Endothelial cell of umbilical vein (primary cell): ENCODE results near the gene VCAN. TPM values are rescaled to one million over a fixed set of nuclear protein-coding genes. Genes with fewer than 3 reads are reported as not detected.

Experiments used
- BruUV-seq: library from RNA; stranded (reverse); fragments of 400-500 nt; replicated peaks from 2 replicates; lab custom pipeline; 2021; lab: Mats Ljungman, UMichigan
- CTCF ChIA-PET: fragments of 300-600, 350-600 bp; sonication (Branson Sonifier 250); formaldehyde crosslinking; loops from one replicate; lab custom pipeline; 2021; ENCODE audit warnings: antibody characterized with exemption, inconsistent platforms; lab: Charles Lee
- POLR2A ChIA-PET: fragments of 300-600, 350-600 bp; sonication (Branson Sonifier 250); formaldehyde crosslinking; loops from one replicate; lab custom pipeline; 2021; ENCODE audit warnings: antibody characterized with exemption, inconsistent platforms; lab: Charles Lee
- DNase-seq: peaks from one replicate; pipeline ENCODE4 v3.0.0-alpha.2; 2011; ENCODE audit warnings: low read depth, low spot score
- FAIRE-seq: peaks from 2 replicates; lab custom pipeline; 2011; peaks lifted over from hg19 to GRCh38; lab: Jason Lieb, UNC
- H2AFZ ChIP-seq: 2 replicates; pipeline ENCODE4 v1.6.0; 2012; ENCODE audit warnings: low read depth, low read length, control low read depth, inconsistent platforms
- H3K27ac ChIP-seq: 2 replicates; pipeline ENCODE4 v1.5.1; 2011; ENCODE audit warnings: low read depth, mild to moderate bottlenecking, control low read depth, low read length, moderate library complexity; ENCODE audit not compliant: insufficient read depth
- H3K27me3 ChIP-seq, 2 experiments: 2 replicates each; pipeline versions ENCODE4 v1.6.0 to v1.6.1; 2011; ENCODE audit warnings: low read length in 2 of 2, mixed read lengths in 1 of 2; ENCODE audit not compliant: control insufficient read depth in 2 of 2, insufficient read depth in 2 of 2
- H3K36me3 ChIP-seq, 2 experiments: 2 replicates in 1 of 2; 3 replicates in 1 of 2; pipeline ENCODE4 v1.5.1; 2011; ENCODE audit warnings: low read length in 2 of 2, mild to moderate bottlenecking in 1 of 2, moderate library complexity in 1 of 2; ENCODE audit not compliant: control insufficient read depth in 2 of 2, insufficient read depth in 2 of 2; ENCODE audit errors: extremely low read depth in 1 of 2
- H3K4me1 ChIP-seq: 3 replicates; pipeline ENCODE4 v1.5.1; 2011; ENCODE audit warnings: mild to moderate bottlenecking, low read length; ENCODE audit not compliant: control insufficient read depth, insufficient read depth; ENCODE audit errors: extremely low read depth
- H3K4me2 ChIP-seq: 2 replicates; pipeline ENCODE4 v1.6.1; 2011; ENCODE audit warnings: low read length, control low read depth, mixed read lengths; ENCODE audit not compliant: insufficient read depth
- H3K4me3 ChIP-seq, 3 experiments: fragments of 200-600 bp in 1 of 3; sonication (generic), shearing (Covaris generic) in 1 of 3; replicated peaks in 1 of 3; 2 replicates each; pipeline ENCODE4 v1.5.1; 2011 to 2016; ENCODE audit warnings: control low read depth in 3 of 3, low read length in 3 of 3, mild to moderate bottlenecking in 2 of 3, inconsistent platforms in 1 of 3, low read depth in 1 of 3, moderate library complexity in 1 of 3; ENCODE audit not compliant: insufficient read depth in 1 of 3
- H3K79me2 ChIP-seq: 2 replicates; pipeline ENCODE4 v1.6.0; 2012; ENCODE audit warnings: low read length, inconsistent platforms; ENCODE audit not compliant: control insufficient read depth, insufficient read depth
- H3K9ac ChIP-seq: replicated peaks from 2 replicates; pipeline ENCODE3; 2011; ENCODE audit warnings: low read length, control low read depth; ENCODE audit not compliant: insufficient read depth; ENCODE audit errors: extremely low read depth
- H3K9me1 ChIP-seq: replicated peaks from 3 replicates; pipeline ENCODE4 v1.6.0; 2011; ENCODE audit warnings: mild to moderate bottlenecking, low read length; ENCODE audit not compliant: control insufficient read depth, insufficient read depth; ENCODE audit errors: extremely low read depth
- H3K9me3 ChIP-seq: replicated peaks from 2 replicates; pipeline ENCODE4 v1.5.1; 2012; ENCODE audit warnings: low read length, inconsistent platforms; ENCODE audit not compliant: control insufficient read depth, insufficient read depth
- H4K20me1 ChIP-seq: replicated peaks from 2 replicates; pipeline ENCODE3; 2011; ENCODE audit warnings: mild to moderate bottlenecking, low read length; ENCODE audit not compliant: control insufficient read depth, insufficient read depth; ENCODE audit errors: extremely low read depth
- EZH2 ChIP-seq: IDR thresholded peaks from 2 replicates; pipeline ENCODE4 v1.6.1; 2012; ENCODE audit warnings: borderline replicate concordance, low read depth, mild to moderate bottlenecking, moderate library complexity, low read length, inconsistent platforms; ENCODE audit not compliant: severe bottlenecking
- FOS ChIP-seq: IDR thresholded peaks from 2 replicates; pipeline ENCODE4 v1.6.1; 2011; ENCODE audit warnings: mild to moderate bottlenecking, low read length, moderate library complexity, borderline replicate concordance; ENCODE audit not compliant: insufficient read depth
- GATA2 ChIP-seq: IDR thresholded peaks from 2 replicates; pipeline ENCODE4 v1.7.0; 2011; ENCODE audit warnings: low read depth, mild to moderate bottlenecking, moderate library complexity, mixed read lengths, low read length; ENCODE audit not compliant: insufficient read length, insufficient read depth
- JUN ChIP-seq: IDR thresholded peaks from 2 replicates; pipeline ENCODE4 v1.6.1; 2011; ENCODE audit warnings: borderline replicate concordance, low read depth; ENCODE audit not compliant: insufficient read length, insufficient read depth
- MYC ChIP-seq: IDR thresholded peaks from one replicate; pipeline ENCODE4 v1.6.1; 2011; ENCODE audit warnings: mild to moderate bottlenecking, low read depth, low read length
- POLR2A ChIP-seq: IDR thresholded peaks from 2 replicates; pipeline ENCODE4 v1.6.1; 2012; ENCODE audit warnings: low read depth, mild to moderate bottlenecking, control low read depth, low read length
- POLR2AphosphoS5 ChIP-seq: IDR thresholded peaks from 2 replicates; pipeline ENCODE4 v1.6.1; 2012; ENCODE audit warnings: low read depth, mild to moderate bottlenecking, control low read depth, low read length, moderate library complexity; ENCODE audit not compliant: insufficient read depth
- dilution Hi-C: fragments of 300-500 bp; cut with MboI; formaldehyde crosslinking; loops from one replicate; pipeline ENCODE4 v1.15.0; 2019; ENCODE audit warnings: low sequenced_read_pairs; ENCODE audit not compliant: extremely low pct_ligation_motif_present
- intact Hi-C: fragments of 100-400 bp; cut with micrococcal nuclease; formaldehyde crosslinking; loops from one replicate; pipeline ENCODE4 v1.10.0; 2022
- polyA plus RNA-seq, 4 experiments: library from polyadenylated mRNA; depleted of rRNA in 3 of 4; stranded (reverse) in 3 of 4; unstranded in 1 of 4; fragments of >200 nt; gene quantifications; 2 replicates each; pipeline versions ENCODE4 v1.2.1 to v1.2.3, GENCODE V29; 2011 to 2012; ENCODE audit warnings: missing spikeins in 1 of 4
- total RNA-seq: library from RNA; stranded (reverse); gene quantifications from 2 replicates; pipeline ENCODE4 v1.2.3, GENCODE V29; 2021
- TF ChIP-seq, protein P1 (sequence below), 2 donors: IDR thresholded peaks; 1 replicate in 1 of 2; 2 replicates in 1 of 2; pipeline ENCODE4 v1.5.1; 2011; ENCODE audit warnings: low read length in 2 of 2, mild to moderate bottlenecking in 2 of 2, moderate library complexity in 2 of 2, control low read depth in 1 of 2, inconsistent platforms in 1 of 2, low read depth in 1 of 2; ENCODE audit not compliant: insufficient read depth in 1 of 2; ENCODE audit errors: extremely low read depth in 1 of 2
- TF ChIP-seq, protein P2 (sequence below): IDR thresholded peaks from 2 replicates; pipeline ENCODE4 v1.6.1; 2011; ENCODE audit not compliant: insufficient read depth, insufficient read length

VCAN gene
- total and polyA plus RNA-seq, 2 donors (not counting 3 experiments of a cell fraction or from before 2014, with no cell fraction given) = 0.35 to 1.2 TPM

GRCh38 chr5:83494087-83494620 lies 22.6 kb downstream of the VCAN start:
- DNase-seq (no peak), FAIRE-seq (no peak)
- TF ChIP-seq MYC (no peak), EZH2 (no peak), POLR2AphosphoS5 (no peak), FOS (no peak), GATA2 (no peak), JUN (no peak), POLR2A (no peak)
- TF ChIP-seq, protein P1, sequence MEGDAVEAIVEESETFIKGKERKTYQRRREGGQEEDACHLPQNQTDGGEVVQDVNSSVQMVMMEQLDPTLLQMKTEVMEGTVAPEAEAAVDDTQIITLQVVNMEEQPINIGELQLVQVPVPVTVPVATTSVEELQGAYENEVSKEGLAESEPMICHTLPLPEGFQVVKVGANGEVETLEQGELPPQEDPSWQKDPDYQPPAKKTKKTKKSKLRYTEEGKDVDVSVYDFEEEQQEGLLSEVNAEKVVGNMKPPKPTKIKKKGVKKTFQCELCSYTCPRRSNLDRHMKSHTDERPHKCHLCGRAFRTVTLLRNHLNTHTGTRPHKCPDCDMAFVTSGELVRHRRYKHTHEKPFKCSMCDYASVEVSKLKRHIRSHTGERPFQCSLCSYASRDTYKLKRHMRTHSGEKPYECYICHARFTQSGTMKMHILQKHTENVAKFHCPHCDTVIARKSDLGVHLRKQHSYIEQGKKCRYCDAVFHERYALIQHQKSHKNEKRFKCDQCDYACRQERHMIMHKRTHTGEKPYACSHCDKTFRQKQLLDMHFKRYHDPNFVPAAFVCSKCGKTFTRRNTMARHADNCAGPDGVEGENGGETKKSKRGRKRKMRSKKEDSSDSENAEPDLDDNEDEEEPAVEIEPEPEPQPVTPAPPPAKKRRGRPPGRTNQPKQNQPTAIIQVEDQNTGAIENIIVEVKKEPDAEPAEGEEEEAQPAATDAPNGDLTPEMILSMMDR (IDR thresholded peaks at IDR 0.05; ENCODE audit: extremely low read depth in 1 of 2, insufficient read depth in 1 of 2, low read depth in 1 of 2, low read length in 2 of 2) = no peak
- TF ChIP-seq, protein P2, sequence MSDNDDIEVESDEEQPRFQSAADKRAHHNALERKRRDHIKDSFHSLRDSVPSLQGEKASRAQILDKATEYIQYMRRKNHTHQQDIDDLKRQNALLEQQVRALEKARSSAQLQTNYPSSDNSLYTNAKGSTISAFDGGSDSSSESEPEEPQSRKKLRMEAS = no peak
- POLR2A ChIA-PET = no interaction called here
- intact Hi-C loops (no loop called here), dilution Hi-C loops (no loop called here)
- Histone ChIP-seq H3K9me1 (peaks cover 2% of the 10 kb centered on the region), H3K9ac (no peak overlapping the region), H3K27ac (no peak overlapping the region), H3K27me3 (peaks cover 1 to 2% of the 10 kb centered on the region in 2 experiments), H3K9me3 (no peaks in the 10 kb centered on the region), H3K36me3 (no peaks in the 10 kb centered on the region), H3K79me2 (no peaks in the 10 kb centered on the region), H2AFZ (no peak overlapping the region), H3K4me2 (no peak overlapping the region), H4K20me1 (no peaks in the 10 kb centered on the region), H3K4me1 (no peaks in the 10 kb centered on the region), H3K4me3 (no peak overlapping the region)
- CTCF ChIA-PET = interaction anchor here (0.6 to 0.9 kb wide), 2 partner anchors 9 to 551 kb away, joined by 3 to 4 read pairs; no protein-coding TSS in a partner anchor
- no TSS peak for BruUV-seq
